Measurements from ENCODE around the gene HMX3. TPM values are rescaled to one million over a fixed set of nuclear protein-coding genes. Genes with fewer than 3 reads are reported as not detected.

The HMX3 gene
- total and polyA plus RNA-seq, 2 experiments from 2014 or later = 0.35 TPM; not detected in 1

DNA sequence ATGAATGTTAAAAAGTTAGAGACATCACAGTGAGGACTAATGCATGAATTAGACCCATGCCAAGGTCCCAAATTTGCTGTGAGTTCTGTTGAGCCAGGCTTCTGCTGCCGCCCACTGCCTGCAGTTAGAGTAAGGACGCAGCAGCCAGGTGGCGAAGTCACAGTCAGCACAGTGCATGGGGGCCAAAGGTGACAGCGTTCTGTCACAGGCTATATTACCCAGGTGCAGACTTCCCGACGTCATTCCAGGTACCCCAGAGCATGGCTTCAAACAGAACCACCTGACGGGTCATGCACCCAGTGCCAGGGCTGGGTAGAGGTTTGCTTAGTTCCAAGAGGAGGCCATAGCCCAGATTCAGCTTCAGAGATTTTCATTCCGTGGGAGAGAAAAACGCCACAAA lies 33.9 kb upstream of the HMX3 start:
- no peak overlapping the region for H3K4me2 ChIP-seq
- H3K27ac Mint-ChIP-seq = no peak overlapping the region
- no peak overlapping the region for H3K4me3 ChIP-seq
- H3F3A ChIP-seq (replicated peaks; ENCODE audit: low read depth) = no peaks in the 10 kb centered on the region
- no peak overlapping the region for H3K4me3 Mint-ChIP-seq
- no peaks in the 10 kb centered on the region for H3K36me3 ChIP-seq (ENCODE audit: insufficient read depth)
- no peak overlapping the region for H2AFZ ChIP-seq
- TF ChIP-seq, protein P1, sequence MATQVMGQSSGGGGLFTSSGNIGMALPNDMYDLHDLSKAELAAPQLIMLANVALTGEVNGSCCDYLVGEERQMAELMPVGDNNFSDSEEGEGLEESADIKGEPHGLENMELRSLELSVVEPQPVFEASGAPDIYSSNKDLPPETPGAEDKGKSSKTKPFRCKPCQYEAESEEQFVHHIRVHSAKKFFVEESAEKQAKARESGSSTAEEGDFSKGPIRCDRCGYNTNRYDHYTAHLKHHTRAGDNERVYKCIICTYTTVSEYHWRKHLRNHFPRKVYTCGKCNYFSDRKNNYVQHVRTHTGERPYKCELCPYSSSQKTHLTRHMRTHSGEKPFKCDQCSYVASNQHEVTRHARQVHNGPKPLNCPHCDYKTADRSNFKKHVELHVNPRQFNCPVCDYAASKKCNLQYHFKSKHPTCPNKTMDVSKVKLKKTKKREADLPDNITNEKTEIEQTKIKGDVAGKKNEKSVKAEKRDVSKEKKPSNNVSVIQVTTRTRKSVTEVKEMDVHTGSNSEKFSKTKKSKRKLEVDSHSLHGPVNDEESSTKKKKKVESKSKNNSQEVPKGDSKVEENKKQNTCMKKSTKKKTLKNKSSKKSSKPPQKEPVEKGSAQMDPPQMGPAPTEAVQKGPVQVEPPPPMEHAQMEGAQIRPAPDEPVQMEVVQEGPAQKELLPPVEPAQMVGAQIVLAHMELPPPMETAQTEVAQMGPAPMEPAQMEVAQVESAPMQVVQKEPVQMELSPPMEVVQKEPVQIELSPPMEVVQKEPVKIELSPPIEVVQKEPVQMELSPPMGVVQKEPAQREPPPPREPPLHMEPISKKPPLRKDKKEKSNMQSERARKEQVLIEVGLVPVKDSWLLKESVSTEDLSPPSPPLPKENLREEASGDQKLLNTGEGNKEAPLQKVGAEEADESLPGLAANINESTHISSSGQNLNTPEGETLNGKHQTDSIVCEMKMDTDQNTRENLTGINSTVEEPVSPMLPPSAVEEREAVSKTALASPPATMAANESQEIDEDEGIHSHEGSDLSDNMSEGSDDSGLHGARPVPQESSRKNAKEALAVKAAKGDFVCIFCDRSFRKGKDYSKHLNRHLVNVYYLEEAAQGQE (IDR thresholded peaks at IDR 0.05; ENCODE audit: unreplicated experiment) = no peak
- TF ChIP-seq, protein P2, sequence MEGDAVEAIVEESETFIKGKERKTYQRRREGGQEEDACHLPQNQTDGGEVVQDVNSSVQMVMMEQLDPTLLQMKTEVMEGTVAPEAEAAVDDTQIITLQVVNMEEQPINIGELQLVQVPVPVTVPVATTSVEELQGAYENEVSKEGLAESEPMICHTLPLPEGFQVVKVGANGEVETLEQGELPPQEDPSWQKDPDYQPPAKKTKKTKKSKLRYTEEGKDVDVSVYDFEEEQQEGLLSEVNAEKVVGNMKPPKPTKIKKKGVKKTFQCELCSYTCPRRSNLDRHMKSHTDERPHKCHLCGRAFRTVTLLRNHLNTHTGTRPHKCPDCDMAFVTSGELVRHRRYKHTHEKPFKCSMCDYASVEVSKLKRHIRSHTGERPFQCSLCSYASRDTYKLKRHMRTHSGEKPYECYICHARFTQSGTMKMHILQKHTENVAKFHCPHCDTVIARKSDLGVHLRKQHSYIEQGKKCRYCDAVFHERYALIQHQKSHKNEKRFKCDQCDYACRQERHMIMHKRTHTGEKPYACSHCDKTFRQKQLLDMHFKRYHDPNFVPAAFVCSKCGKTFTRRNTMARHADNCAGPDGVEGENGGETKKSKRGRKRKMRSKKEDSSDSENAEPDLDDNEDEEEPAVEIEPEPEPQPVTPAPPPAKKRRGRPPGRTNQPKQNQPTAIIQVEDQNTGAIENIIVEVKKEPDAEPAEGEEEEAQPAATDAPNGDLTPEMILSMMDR (conservative IDR thresholded peaks at IDR 0.05; ENCODE audit: low read depth in 2 of 2) = peak in 1 of 2 experiments; percentile 8; a peak in 1 of 4 replicates
- TF ChIP-seq EZH2phosphoT487 (IDR thresholded peaks at IDR 0.05; ENCODE audit: unreplicated experiment) = no peak
- TF ChIP-seq ZNF114 (CRISPR knock-in tag; IDR thresholded peaks at IDR 0.05) = no peak
- TF ChIP-seq CREB1 (CRISPR knock-in tag; IDR thresholded peaks at IDR 0.05; ENCODE audit: low read depth) = no peak
- TF ChIP-seq, protein P3, sequence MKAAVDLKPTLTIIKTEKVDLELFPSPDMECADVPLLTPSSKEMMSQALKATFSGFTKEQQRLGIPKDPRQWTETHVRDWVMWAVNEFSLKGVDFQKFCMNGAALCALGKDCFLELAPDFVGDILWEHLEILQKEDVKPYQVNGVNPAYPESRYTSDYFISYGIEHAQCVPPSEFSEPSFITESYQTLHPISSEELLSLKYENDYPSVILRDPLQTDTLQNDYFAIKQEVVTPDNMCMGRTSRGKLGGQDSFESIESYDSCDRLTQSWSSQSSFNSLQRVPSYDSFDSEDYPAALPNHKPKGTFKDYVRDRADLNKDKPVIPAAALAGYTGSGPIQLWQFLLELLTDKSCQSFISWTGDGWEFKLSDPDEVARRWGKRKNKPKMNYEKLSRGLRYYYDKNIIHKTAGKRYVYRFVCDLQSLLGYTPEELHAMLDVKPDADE (IDR thresholded peaks at IDR 0.05) = no peak
- TF ChIP-seq STAT1 (IDR thresholded peaks at IDR 0.05; ENCODE audit: unreplicated experiment) = no peak
- no peak for TF ChIP-seq JUNB (IDR thresholded peaks at IDR 0.05; ENCODE audit: unreplicated experiment)
- H3K27ac ChIP-seq (ENCODE audit: low read depth) = no peak overlapping the region
- H3K27me3 ChIP-seq (ENCODE audit: insufficient read depth) = no peaks in the 10 kb centered on the region
- H3K4me1 ChIP-seq (ENCODE audit: insufficient read depth) = peaks cover 13% of the 10 kb centered on the region; the same call in 1 of the 2 replicates
- no peak for DNase-seq (ENCODE audit: low spot score)
- H4K20me1 ChIP-seq (replicated peaks; ENCODE audit: insufficient read depth) = no peaks in the 10 kb centered on the region
- H3K9me3 Mint-ChIP-seq = no peaks in the 10 kb centered on the region
- H3K9me2 ChIP-seq (ENCODE audit: insufficient read depth) = no peaks in the 10 kb centered on the region
- no peak for ATAC-seq
- peaks cover 11% of the 10 kb centered on the region for H3K27me3 Mint-ChIP-seq (ENCODE audit: insufficient read depth, low read depth, poor library complexity)
- H3K79me2 ChIP-seq (replicated peaks; ENCODE audit: insufficient read depth) = no peaks in the 10 kb centered on the region
- peaks cover 19% of the 10 kb centered on the region for H3K4me1 Mint-ChIP-seq
- H3K36me3 Mint-ChIP-seq (ENCODE audit: low read depth) = no peaks in the 10 kb centered on the region

DNA sequence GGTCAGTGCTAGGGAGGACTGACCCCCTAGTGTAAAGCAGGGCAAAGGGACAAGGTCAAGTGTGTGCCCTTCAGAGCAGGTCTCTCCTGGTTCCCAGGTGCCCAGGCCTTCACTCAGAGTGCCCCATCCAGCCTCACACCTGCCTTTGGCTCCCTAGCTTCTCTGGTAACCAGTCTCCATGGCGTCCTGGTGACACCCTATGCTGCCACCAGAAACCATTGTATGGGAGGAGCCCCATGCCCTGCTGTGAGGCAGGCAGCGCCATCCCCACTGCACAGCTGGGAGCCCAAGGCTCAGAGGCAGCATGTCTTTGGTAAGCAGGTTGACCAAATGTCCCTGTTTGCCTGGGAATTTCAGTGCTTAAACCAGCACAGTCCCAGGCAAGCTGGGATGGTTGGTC lies 33.1 kb upstream of the HMX3 start:
- H3K36me3 Mint-ChIP-seq (ENCODE audit: low read depth) = no peaks in the 10 kb centered on the region
- H3K4me3 ChIP-seq = no peak overlapping the region
- H3K9me2 ChIP-seq (ENCODE audit: insufficient read depth) = no peaks in the 10 kb centered on the region
- H3K4me1 ChIP-seq (ENCODE audit: insufficient read depth) = peaks cover 13% of the 10 kb centered on the region; the same call in 1 of the 2 replicates
- no peak overlapping the region for H3K27ac ChIP-seq (ENCODE audit: low read depth)
- peak; percentile 19; the same call in 1 of the 3 replicates for ATAC-seq
- no peaks in the 10 kb centered on the region for H3K27me3 ChIP-seq (ENCODE audit: insufficient read depth)
- H4K20me1 ChIP-seq (replicated peaks; ENCODE audit: insufficient read depth) = no peaks in the 10 kb centered on the region
- no peaks in the 10 kb centered on the region for H3K36me3 ChIP-seq (ENCODE audit: insufficient read depth)
- no peak overlapping the region; the same call in 1 of the 2 replicates for H3K4me2 ChIP-seq
- peaks cover 19% of the 10 kb centered on the region for H3K4me1 Mint-ChIP-seq
- H3K4me3 Mint-ChIP-seq = no peak overlapping the region
- H2AFZ ChIP-seq = no peak overlapping the region
- no peaks in the 10 kb centered on the region for H3K79me2 ChIP-seq (replicated peaks; ENCODE audit: insufficient read depth)
- no peak for DNase-seq (ENCODE audit: low spot score)
- peaks cover 11% of the 10 kb centered on the region for H3K27me3 Mint-ChIP-seq (ENCODE audit: insufficient read depth, low read depth, poor library complexity)
- no peaks in the 10 kb centered on the region for H3F3A ChIP-seq (replicated peaks; ENCODE audit: low read depth)
- H3K27ac Mint-ChIP-seq = no peak overlapping the region
- H3K9me3 Mint-ChIP-seq = no peaks in the 10 kb centered on the region
- TF ChIP-seq EZH2 (IDR thresholded peaks at IDR 0.05; ENCODE audit: low read depth, unreplicated experiment) (no peak), ZNF331 (CRISPR knock-in tag; IDR thresholded peaks at IDR 0.05; ENCODE audit: low read depth) (no peak), NANOG (IDR thresholded peaks at IDR 0.05; ENCODE audit: borderline replicate concordance) (no peak), EZH2phosphoT487 (IDR thresholded peaks at IDR 0.05; ENCODE audit: unreplicated experiment) (no peak), CREB1 (CRISPR knock-in tag; IDR thresholded peaks at IDR 0.05; ENCODE audit: low read depth) (no peak), POLR2AphosphoS5 (IDR thresholded peaks at IDR 0.05; ENCODE audit: low read depth) (no peak), ZNF114 (CRISPR knock-in tag; IDR thresholded peaks at IDR 0.05) (no peak)
- TF ChIP-seq, protein P3 (IDR thresholded peaks at IDR 0.05) = no peak
- TF ChIP-seq, protein P2 (conservative IDR thresholded peaks at IDR 0.05; ENCODE audit: low read depth in 2 of 2) = no peak

Data from GM23338 (cell line).